B cell (primary cell): ENCODE measurements around the gene ATP13A1. TPM values are rescaled to one million over a fixed set of nuclear protein-coding genes. Genes with fewer than 3 reads are reported as not detected.

Experiments used
- ATAC-seq: fragments of 200-7000 bp; cut with Tn5 transposase; one replicate; pipeline ENCODE4 v1.10.0; 2021; ENCODE audit warnings: low read depth, mild to moderate bottlenecking, moderate number of reproducible peaks, moderate library complexity
- CTCF ChIA-PET: fragments of 350-600 bp; sonication (Branson Sonifier 250); formaldehyde crosslinking; loops from one replicate; lab custom pipeline; 2021; ENCODE audit warnings: antibody characterized with exemption, inconsistent platforms; lab: Charles Lee
- POLR2A ChIA-PET: fragments of 350-600 bp; sonication (Branson Sonifier 250); formaldehyde crosslinking; loops from one replicate; lab custom pipeline; 2021; ENCODE audit warnings: antibody characterized with exemption; lab: Charles Lee
- DNase-seq: peaks from one replicate; pipeline ENCODE4 v3.0.0; 2013
- H2AFZ ChIP-seq: 2 replicates; pipeline ENCODE4 v1.6.1; 2012; ENCODE audit warnings: mild to moderate bottlenecking, low read depth, low read length; ENCODE audit not compliant: insufficient read depth, poor library complexity, severe bottlenecking
- H3K27ac ChIP-seq, 2 donors: 1 replicate in 1 of 2; 2 replicates in 1 of 2; pipeline ENCODE4 v1.5.1; 2012 to 2013; ENCODE audit warnings: low read length in 2 of 2, mild to moderate bottlenecking in 2 of 2, moderate library complexity in 1 of 2
- H3K27me3 ChIP-seq, 4 experiments: fragments of 200-600 bp in 1 of 4; sonication (generic) in 1 of 4; replicated peaks in 1 of 4; 1 replicate in 2 of 4; 2 replicates in 2 of 4; pipeline versions ENCODE4 v1.6.1 to v1.7.0; 2013 to 2016; ENCODE audit warnings: low read length in 3 of 4, mild to moderate bottlenecking in 2 of 4, mixed read lengths in 1 of 4, moderate library complexity in 1 of 4; ENCODE audit not compliant: insufficient read depth in 4 of 4, control insufficient read depth in 3 of 4; ENCODE audit errors: control extremely low read depth in 1 of 4
- H3K36me3 ChIP-seq, 2 experiments: replicated peaks in 1 of 2; 1 replicate in 1 of 2; 2 replicates in 1 of 2; pipeline versions ENCODE4 v1.6.1 to v1.7.1; 2013; ENCODE audit warnings: low read length in 1 of 2; ENCODE audit not compliant: insufficient read depth in 2 of 2, control insufficient read depth in 1 of 2; ENCODE audit errors: control extremely low read depth in 1 of 2, extremely low read depth in 1 of 2
- H3K4me1 ChIP-seq, 2 donors: fragments of 200-600 bp in 1 of 2; sonication (generic) in 1 of 2; 1 replicate in 1 of 2; 2 replicates in 1 of 2; pipeline versions ENCODE4 v1.5.1 to v1.6.1; 2013 to 2017; ENCODE audit warnings: low read length in 2 of 2; ENCODE audit not compliant: control insufficient read depth in 2 of 2, insufficient read depth in 2 of 2
- H3K4me2 ChIP-seq: replicated peaks from 2 replicates; pipeline ENCODE3; 2012; ENCODE audit warnings: mild to moderate bottlenecking, low read depth, low read length; ENCODE audit not compliant: poor library complexity, severe bottlenecking
- H3K4me3 ChIP-seq, 5 experiments: fragments of 200-600 bp in 1 of 5; sonication (generic) in 1 of 5; 1 replicate in 3 of 5; 2 replicates in 2 of 5; pipeline versions ENCODE4 v1.5.1 to v1.7.0; 2011 to 2016; ENCODE audit warnings: low read length in 4 of 5, mild to moderate bottlenecking in 4 of 5, low read depth in 2 of 5, control low read depth in 1 of 5, moderate library complexity in 1 of 5; ENCODE audit not compliant: insufficient read depth in 1 of 5; ENCODE audit errors: control extremely low read depth in 1 of 5, extremely low read depth in 1 of 5
- H3K79me2 ChIP-seq: fragments of 200-600 bp; sonication (generic); one replicate; pipeline ENCODE4 v1.6.0; 2016; ENCODE audit warnings: low read length; ENCODE audit not compliant: control insufficient read depth, insufficient read depth
- H3K9ac ChIP-seq: fragments of 200-600 bp; sonication (generic); 2 replicates; pipeline ENCODE4 v1.6.1; 2017; ENCODE audit warnings: mild to moderate bottlenecking, low read length, moderate library complexity
- H3K9me3 ChIP-seq, 3 donors: one replicate each; pipeline versions ENCODE4 v1.6.1 to v1.7.1; 2013; ENCODE audit warnings: low read length in 2 of 3; ENCODE audit not compliant: control insufficient read depth in 2 of 3, insufficient read depth in 1 of 3; ENCODE audit errors: control extremely low read depth in 1 of 3
- H4K20me1 ChIP-seq: 2 replicates; pipeline ENCODE4 v1.6.0; 2012; ENCODE audit warnings: mild to moderate bottlenecking, low read length; ENCODE audit not compliant: insufficient read depth, control insufficient read depth, poor library complexity, severe bottlenecking
- H3K27ac Mint-ChIP-seq: one replicate; pipeline ENCODE4 v1.8.0; 2021; ENCODE audit warnings: mixed read lengths
- H3K27me3 Mint-ChIP-seq: one replicate; pipeline ENCODE4 v1.8.0; 2021; ENCODE audit warnings: mixed read lengths
- H3K4me1 Mint-ChIP-seq: one replicate; pipeline ENCODE4 v1.8.0; 2021; ENCODE audit warnings: mixed read lengths
- H3K4me3 Mint-ChIP-seq: one replicate; pipeline ENCODE4 v1.8.0; 2021; ENCODE audit warnings: mixed read lengths
- H3K9me3 Mint-ChIP-seq: one replicate; pipeline ENCODE4 v1.8.0; 2022; ENCODE audit warnings: mixed read lengths; ENCODE audit not compliant: insufficient read depth
- EZH2 ChIP-seq: IDR thresholded peaks from 2 replicates; pipeline ENCODE4 v1.6.1; 2012; ENCODE audit warnings: borderline replicate concordance, low read depth, mild to moderate bottlenecking, moderate library complexity, low read length; ENCODE audit not compliant: insufficient read depth, poor library complexity, severe bottlenecking
- WGBS: methylation state at CpG from one replicate; pipeline ENCODE4 v1.1.5; 2013; ENCODE audit warnings: missing lambda C conversion rate; ENCODE audit not compliant: insufficient coverage; 5-methylcytosine and 5-hydroxymethylcytosine counted together
- intact Hi-C: fragments of 100-400 bp; cut with micrococcal nuclease; formaldehyde crosslinking; loops from one replicate; pipeline ENCODE4 v1.10.0; 2022
- polyA plus RNA-seq: library from polyadenylated mRNA; depleted of rRNA; stranded (reverse); fragments of >200 nt; gene quantifications from 2 replicates; pipeline ENCODE4 v1.2.3, GENCODE V29; 2012
- total RNA-seq, 2 donors: library from RNA; stranded (reverse); fragments of 120-200 nt in 1 of 2; gene quantifications; 1 replicate in 1 of 2; 2 replicates in 1 of 2; pipeline versions ENCODE4 v1.2.3 to v1.2.4, GENCODE V29; 2013 to 2022
- TF ChIP-seq, protein P1 (sequence below): fragments of 200-600 bp; IDR thresholded peaks from one replicate; pipeline ENCODE4 v1.8.0; 2022; ENCODE audit warnings: antibody characterized with exemption, mild to moderate bottlenecking

The ATP13A1 gene
- total and polyA plus RNA-seq, 2 donors (not counting 1 experiment from before 2014, with no cell fraction given): 156 to 277 TPM

DNA sequence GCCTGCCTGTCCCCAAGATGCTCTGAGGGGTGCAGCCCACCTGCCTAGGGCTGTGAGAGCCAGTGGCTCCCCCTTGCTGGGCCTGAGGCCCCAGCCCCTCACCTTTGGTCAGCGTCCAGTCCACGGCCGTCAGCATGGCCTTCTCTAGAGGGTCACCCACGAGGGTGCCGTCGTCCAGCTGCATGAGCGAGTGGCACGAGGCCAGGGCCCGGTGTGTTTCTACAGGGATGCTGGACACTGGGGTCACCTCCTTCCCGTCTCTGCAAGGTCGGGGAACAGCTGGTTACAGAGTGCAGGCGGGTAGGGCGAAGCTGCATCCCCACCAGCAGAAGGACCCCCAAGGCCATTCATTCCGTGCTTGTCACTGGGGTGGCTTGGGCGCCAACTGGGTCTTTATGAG is 9.0 kb downstream of the ATP13A1 start:
- H3K9me3 ChIP-seq: no peaks in the 10 kb centered on the region
- H3K4me1 ChIP-seq: no peaks in the 10 kb centered on the region
- H3K27me3 Mint-ChIP-seq: no peaks in the 10 kb centered on the region
- H3K79me2 ChIP-seq: peaks cover 64% of the 10 kb centered on the region
- intact Hi-C loops: no loop called here
- ATAC-seq (no peak), DNase-seq (no peak)
- no peak overlapping the region for H3K9ac ChIP-seq
- no peak overlapping the region for H3K4me3 ChIP-seq
- H3K27me3 ChIP-seq: no peaks in the 10 kb centered on the region
- TF ChIP-seq, protein P1, sequence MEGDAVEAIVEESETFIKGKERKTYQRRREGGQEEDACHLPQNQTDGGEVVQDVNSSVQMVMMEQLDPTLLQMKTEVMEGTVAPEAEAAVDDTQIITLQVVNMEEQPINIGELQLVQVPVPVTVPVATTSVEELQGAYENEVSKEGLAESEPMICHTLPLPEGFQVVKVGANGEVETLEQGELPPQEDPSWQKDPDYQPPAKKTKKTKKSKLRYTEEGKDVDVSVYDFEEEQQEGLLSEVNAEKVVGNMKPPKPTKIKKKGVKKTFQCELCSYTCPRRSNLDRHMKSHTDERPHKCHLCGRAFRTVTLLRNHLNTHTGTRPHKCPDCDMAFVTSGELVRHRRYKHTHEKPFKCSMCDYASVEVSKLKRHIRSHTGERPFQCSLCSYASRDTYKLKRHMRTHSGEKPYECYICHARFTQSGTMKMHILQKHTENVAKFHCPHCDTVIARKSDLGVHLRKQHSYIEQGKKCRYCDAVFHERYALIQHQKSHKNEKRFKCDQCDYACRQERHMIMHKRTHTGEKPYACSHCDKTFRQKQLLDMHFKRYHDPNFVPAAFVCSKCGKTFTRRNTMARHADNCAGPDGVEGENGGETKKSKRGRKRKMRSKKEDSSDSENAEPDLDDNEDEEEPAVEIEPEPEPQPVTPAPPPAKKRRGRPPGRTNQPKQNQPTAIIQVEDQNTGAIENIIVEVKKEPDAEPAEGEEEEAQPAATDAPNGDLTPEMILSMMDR: no peak
- TF ChIP-seq EZH2: no peak
- H3K9me3 Mint-ChIP-seq: no peaks in the 10 kb centered on the region
- H3K27ac ChIP-seq: no peak overlapping the region
- ChIA-PET CTCF (interaction anchor here (2.0 kb wide), 1 partner anchor 11 kb away, joined by 5 read pairs; the partner anchor contains the start of gene GMIP), POLR2A (no interaction called here)
- H3K4me1 Mint-ChIP-seq: no peaks in the 10 kb centered on the region
- H2AFZ ChIP-seq: no peak overlapping the region
- H3K4me2 ChIP-seq: no peak overlapping the region
- H3K36me3 ChIP-seq: peaks cover 0 to 97% of the 10 kb centered on the region in 2 experiments
- peaks cover 36% of the 10 kb centered on the region for H4K20me1 ChIP-seq
- H3K4me3 Mint-ChIP-seq: no peak overlapping the region
- WGBS: 97% methylated on average over 15 of the region's 15 CpGs
- H3K27ac Mint-ChIP-seq: no peak overlapping the region

DNA sequence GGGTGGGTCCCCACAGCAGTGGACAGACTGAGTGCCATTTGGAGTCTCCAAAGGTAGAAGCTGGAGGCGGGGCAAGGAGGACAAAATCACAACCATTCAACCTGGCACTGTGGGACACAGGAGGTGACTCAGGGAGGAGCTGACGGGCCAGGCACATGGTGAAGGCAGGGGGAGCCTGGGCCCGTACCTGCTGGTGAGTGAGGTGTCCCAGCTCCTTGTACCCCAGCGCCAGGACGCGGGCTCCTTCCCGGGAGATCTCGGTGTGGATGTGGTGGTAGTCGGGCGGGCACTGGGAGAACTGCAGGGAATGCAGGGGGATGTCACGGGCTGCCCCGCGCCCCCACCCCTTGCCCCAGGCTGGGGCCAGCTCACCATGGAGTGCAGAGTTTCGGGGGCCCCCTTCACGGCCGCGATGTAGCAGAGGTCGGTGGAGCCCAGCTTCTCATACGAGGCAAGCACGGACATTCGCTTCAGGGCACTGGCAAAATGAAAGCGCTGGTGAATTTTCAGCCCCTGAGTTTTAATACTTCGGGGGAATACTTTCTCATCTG is 9.8 kb downstream of the ATP13A1 start:
- ChIA-PET CTCF (interaction anchor here (1.4 to 2.0 kb wide), 2 partner anchors 10 kb away, joined by 3 to 5 read pairs; partner anchors contain the start of genes ATP13A1 and GMIP), POLR2A (no interaction called here)
- Histone ChIP-seq H3K79me2 (peaks cover 57% of the 10 kb centered on the region), H3K4me3 (no peak overlapping the region), H3K36me3 (peaks cover 0 to 95% of the 10 kb centered on the region in 2 experiments), H3K27me3 (no peaks in the 10 kb centered on the region), H3K4me2 (no peak overlapping the region), H3K4me1 (no peaks in the 10 kb centered on the region), H3K27ac (no peak overlapping the region), H2AFZ (no peak overlapping the region), H3K9ac (no peak overlapping the region), H3K9me3 (no peaks in the 10 kb centered on the region), H4K20me1 (peaks cover 36% of the 10 kb centered on the region)
- Mint-ChIP-seq H3K27ac (no peak overlapping the region), H3K9me3 (no peaks in the 10 kb centered on the region), H3K27me3 (no peaks in the 10 kb centered on the region), H3K4me1 (no peaks in the 10 kb centered on the region), H3K4me3 (no peak overlapping the region)
- intact Hi-C loops: no loop called here
- no peak for ATAC-seq
- WGBS: 98% methylated on average over 20 of the region's 23 CpGs
- DNase-seq: peak; percentile 5
- no peak for TF ChIP-seq EZH2
- TF ChIP-seq, protein P1: no peak
